HCT116 (cell line): ENCODE results near the gene SARNP.

Experiments
- EZH2 ChIP-seq: fragments of 200-600 bp; sonication (generic); IDR thresholded peaks from 2 replicates; pipeline ENCODE4 v1.6.1; 2017; ENCODE audit warnings: antibody characterized with exemption, mixed run types
- FOSL1 ChIP-seq: IDR thresholded peaks from 2 replicates; pipeline ENCODE4 v1.6.1; 2012; ENCODE audit warnings: low read depth
- TF ChIP-seq, protein P1 (sequence below), 3 experiments: fragments of 200-600 bp in 1 of 3; sonication (generic) in 1 of 3; IDR thresholded peaks in 2 of 3; conservative IDR thresholded peaks in 1 of 3; 2 replicates each; pipeline ENCODE4 v1.5.1; 2012 to 2017; ENCODE audit warnings: low read depth in 2 of 3, low read length in 2 of 3, antibody characterized with exemption in 1 of 3, borderline replicate concordance in 1 of 3, control low read depth in 1 of 3, mild to moderate bottlenecking in 1 of 3, mixed read lengths in 1 of 3, mixed run types in 1 of 3, moderate library complexity in 1 of 3; ENCODE audit not compliant: insufficient read depth in 1 of 3
- TF ChIP-seq, protein P2 (sequence below): IDR thresholded peaks from 2 replicates; pipeline ENCODE4 v1.6.1; 2012; ENCODE audit warnings: low read depth

DNA sequence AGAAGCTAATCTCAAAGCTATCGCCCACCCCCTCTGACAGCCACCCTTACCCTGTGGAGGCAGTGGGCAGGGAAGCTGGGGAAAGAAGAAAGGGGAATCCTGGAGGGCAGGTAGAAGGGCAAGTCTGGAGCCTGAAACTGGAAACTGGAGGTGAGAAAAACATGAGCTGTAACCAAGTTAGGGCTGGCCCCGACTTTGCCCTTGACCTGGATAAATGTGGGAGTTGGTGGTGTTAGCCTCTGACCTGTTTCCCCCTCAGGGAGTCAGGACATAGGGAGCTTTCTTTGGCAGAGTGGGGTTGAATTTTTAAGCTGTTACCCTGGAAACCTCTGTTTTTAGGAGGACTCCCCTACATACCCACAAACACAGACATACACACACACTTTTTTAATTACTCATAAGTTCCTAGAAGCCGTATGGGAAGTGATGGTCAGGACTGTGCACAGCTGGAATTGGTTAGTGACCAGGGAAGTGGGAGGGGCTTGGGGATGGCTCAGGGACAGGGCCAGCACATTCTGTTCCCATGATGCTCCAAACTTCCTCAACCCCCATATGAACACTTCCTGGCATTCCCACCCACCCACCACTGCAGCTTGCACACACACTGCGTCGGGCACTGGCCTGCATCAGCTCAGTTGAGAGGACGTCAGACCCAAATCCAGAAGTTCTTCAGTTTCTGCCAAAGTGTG, 30.2 kb upstream of the SARNP start:
- TF ChIP-seq FOSL1 (no peak), EZH2 (no peak)
- TF ChIP-seq, protein P1, sequence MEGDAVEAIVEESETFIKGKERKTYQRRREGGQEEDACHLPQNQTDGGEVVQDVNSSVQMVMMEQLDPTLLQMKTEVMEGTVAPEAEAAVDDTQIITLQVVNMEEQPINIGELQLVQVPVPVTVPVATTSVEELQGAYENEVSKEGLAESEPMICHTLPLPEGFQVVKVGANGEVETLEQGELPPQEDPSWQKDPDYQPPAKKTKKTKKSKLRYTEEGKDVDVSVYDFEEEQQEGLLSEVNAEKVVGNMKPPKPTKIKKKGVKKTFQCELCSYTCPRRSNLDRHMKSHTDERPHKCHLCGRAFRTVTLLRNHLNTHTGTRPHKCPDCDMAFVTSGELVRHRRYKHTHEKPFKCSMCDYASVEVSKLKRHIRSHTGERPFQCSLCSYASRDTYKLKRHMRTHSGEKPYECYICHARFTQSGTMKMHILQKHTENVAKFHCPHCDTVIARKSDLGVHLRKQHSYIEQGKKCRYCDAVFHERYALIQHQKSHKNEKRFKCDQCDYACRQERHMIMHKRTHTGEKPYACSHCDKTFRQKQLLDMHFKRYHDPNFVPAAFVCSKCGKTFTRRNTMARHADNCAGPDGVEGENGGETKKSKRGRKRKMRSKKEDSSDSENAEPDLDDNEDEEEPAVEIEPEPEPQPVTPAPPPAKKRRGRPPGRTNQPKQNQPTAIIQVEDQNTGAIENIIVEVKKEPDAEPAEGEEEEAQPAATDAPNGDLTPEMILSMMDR (IDR thresholded peaks at IDR 0.05 in 2 of 3, conservative IDR thresholded peaks at IDR 0.05 in 1 of 3; ENCODE audit: borderline replicate concordance in 1 of 3, insufficient read depth in 1 of 3, low read depth in 2 of 3, low read length in 2 of 3): no peak
- TF ChIP-seq, protein P2, sequence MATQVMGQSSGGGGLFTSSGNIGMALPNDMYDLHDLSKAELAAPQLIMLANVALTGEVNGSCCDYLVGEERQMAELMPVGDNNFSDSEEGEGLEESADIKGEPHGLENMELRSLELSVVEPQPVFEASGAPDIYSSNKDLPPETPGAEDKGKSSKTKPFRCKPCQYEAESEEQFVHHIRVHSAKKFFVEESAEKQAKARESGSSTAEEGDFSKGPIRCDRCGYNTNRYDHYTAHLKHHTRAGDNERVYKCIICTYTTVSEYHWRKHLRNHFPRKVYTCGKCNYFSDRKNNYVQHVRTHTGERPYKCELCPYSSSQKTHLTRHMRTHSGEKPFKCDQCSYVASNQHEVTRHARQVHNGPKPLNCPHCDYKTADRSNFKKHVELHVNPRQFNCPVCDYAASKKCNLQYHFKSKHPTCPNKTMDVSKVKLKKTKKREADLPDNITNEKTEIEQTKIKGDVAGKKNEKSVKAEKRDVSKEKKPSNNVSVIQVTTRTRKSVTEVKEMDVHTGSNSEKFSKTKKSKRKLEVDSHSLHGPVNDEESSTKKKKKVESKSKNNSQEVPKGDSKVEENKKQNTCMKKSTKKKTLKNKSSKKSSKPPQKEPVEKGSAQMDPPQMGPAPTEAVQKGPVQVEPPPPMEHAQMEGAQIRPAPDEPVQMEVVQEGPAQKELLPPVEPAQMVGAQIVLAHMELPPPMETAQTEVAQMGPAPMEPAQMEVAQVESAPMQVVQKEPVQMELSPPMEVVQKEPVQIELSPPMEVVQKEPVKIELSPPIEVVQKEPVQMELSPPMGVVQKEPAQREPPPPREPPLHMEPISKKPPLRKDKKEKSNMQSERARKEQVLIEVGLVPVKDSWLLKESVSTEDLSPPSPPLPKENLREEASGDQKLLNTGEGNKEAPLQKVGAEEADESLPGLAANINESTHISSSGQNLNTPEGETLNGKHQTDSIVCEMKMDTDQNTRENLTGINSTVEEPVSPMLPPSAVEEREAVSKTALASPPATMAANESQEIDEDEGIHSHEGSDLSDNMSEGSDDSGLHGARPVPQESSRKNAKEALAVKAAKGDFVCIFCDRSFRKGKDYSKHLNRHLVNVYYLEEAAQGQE: no peak
